A673 (cell line): ENCODE data around the gene STON1.

Source experiments
- EZH2 ChIP-seq: fragments of 200-600 bp; sonication (generic); IDR thresholded peaks from 2 replicates; pipeline ENCODE4 v1.6.1; 2017; ENCODE audit warnings: borderline replicate concordance, low read depth, mild to moderate bottlenecking, mixed read lengths, antibody characterized with exemption, low read length; ENCODE audit not compliant: poor library complexity, severe bottlenecking
- TF ChIP-seq, protein P1 (sequence below): fragments of 300-800, 200-600 bp; sonication (generic); conservative IDR thresholded peaks from 2 replicates; pipeline ENCODE4 v1.5.1; 2017; ENCODE audit warnings: low read depth, mild to moderate bottlenecking, antibody characterized with exemption, low read length, moderate library complexity, mixed read lengths

DNA sequence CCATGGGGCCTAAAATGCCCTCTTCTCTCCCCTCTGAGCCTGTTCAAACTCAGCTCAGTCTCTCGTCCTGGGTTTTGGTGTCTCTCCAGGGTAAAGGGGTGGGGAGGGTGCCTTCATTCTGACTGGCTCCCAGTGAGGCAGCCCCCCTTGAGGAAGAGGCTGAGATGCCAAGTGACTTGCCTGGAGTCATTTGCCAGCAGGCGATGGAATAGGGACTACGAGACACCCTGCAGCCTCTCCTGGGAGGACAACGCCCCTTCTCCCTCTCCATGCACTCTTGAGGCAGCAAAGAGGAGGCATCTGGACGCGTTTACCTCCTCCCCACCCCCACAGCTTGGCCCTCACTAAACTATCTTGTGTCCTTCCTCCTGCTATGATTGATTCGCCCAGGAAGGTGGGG lies 760 bp upstream of the STON1 start:
- TF ChIP-seq, protein P1, sequence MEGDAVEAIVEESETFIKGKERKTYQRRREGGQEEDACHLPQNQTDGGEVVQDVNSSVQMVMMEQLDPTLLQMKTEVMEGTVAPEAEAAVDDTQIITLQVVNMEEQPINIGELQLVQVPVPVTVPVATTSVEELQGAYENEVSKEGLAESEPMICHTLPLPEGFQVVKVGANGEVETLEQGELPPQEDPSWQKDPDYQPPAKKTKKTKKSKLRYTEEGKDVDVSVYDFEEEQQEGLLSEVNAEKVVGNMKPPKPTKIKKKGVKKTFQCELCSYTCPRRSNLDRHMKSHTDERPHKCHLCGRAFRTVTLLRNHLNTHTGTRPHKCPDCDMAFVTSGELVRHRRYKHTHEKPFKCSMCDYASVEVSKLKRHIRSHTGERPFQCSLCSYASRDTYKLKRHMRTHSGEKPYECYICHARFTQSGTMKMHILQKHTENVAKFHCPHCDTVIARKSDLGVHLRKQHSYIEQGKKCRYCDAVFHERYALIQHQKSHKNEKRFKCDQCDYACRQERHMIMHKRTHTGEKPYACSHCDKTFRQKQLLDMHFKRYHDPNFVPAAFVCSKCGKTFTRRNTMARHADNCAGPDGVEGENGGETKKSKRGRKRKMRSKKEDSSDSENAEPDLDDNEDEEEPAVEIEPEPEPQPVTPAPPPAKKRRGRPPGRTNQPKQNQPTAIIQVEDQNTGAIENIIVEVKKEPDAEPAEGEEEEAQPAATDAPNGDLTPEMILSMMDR = no peak
- TF ChIP-seq EZH2 = no peak
